Spleen (tissue), 7 donors: ENCODE data around the gene TMEM178B.

Experiments used
- POLR2A ChIP-seq, 3 donors: fragments of 450-650 bp; IDR thresholded peaks; one replicate each; pipeline ENCODE4 v1.5.1; 2017; ENCODE audit warnings: antibody characterized with exemption in 3 of 3, mild to moderate bottlenecking in 1 of 3
- TF ChIP-seq, protein P1 (sequence below), 11 experiments: fragments of 200-600 bp in 7 of 11; fragments of 450-650 bp in 4 of 11; sonication (generic) in 4 of 11; IDR thresholded peaks in 8 of 11; conservative IDR thresholded peaks in 3 of 11; 1 replicate in 7 of 11; 2 replicates in 4 of 11; pipeline versions ENCODE4 v1.4.0 to v1.8.0; 2016 to 2021; ENCODE audit warnings: antibody characterized with exemption in 11 of 11, inconsistent platforms in 4 of 11, mild to moderate bottlenecking in 1 of 11
- donor health status: DM: no; HTN: no; CAD: no; lungs with moderate emphysema.
- donor health status: DM: no; HTN: no; CAD: no.
- donor health status: DM: no; HTN: no; CAD: no.

DNA sequence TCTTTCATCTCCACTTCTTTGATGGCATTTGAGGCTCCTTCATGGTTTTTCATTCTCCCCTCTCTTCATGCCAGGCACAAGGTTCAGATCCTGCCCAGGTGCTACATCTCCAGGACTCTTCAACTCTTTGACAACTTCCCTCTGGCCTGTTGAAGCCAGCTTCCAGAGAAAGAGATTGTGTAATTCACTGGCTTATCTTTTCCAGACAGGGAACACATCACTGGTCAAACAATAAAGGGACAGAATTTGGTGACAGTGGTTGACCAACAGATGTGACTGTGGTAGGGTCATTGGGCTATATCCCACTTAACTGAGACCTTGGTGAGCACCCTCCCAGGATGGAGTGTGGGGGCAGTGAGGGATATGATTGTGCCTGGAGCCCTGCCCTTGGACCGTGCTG is 365.9 kb downstream of the TMEM178B start:
- TF ChIP-seq, protein P1, sequence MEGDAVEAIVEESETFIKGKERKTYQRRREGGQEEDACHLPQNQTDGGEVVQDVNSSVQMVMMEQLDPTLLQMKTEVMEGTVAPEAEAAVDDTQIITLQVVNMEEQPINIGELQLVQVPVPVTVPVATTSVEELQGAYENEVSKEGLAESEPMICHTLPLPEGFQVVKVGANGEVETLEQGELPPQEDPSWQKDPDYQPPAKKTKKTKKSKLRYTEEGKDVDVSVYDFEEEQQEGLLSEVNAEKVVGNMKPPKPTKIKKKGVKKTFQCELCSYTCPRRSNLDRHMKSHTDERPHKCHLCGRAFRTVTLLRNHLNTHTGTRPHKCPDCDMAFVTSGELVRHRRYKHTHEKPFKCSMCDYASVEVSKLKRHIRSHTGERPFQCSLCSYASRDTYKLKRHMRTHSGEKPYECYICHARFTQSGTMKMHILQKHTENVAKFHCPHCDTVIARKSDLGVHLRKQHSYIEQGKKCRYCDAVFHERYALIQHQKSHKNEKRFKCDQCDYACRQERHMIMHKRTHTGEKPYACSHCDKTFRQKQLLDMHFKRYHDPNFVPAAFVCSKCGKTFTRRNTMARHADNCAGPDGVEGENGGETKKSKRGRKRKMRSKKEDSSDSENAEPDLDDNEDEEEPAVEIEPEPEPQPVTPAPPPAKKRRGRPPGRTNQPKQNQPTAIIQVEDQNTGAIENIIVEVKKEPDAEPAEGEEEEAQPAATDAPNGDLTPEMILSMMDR (IDR thresholded peaks at IDR 0.05 in 8 of 11, conservative IDR thresholded peaks at IDR 0.05 in 3 of 11): no peak
- no peak for TF ChIP-seq POLR2A (IDR thresholded peaks at IDR 0.05)
